IMR-90 (cell line): ENCODE measurements around the gene TEAD4. TPM values are rescaled to one million over a fixed set of nuclear protein-coding genes. Genes with fewer than 3 reads are reported as not detected.

Experiments
- ATAC-seq: fragments of 200-7000 bp; cut with Tn5 transposase; 2 replicates; pipeline ENCODE4 v1.9.1; 2020; ENCODE audit warnings: low read depth, mild to moderate bottlenecking, moderate library complexity
- BruUV-seq: library from RNA; stranded (reverse); fragments of 400-500 nt; replicated peaks from 2 replicates; lab custom pipeline; 2021; lab: Mats Ljungman, UMichigan
- CTCF ChIA-PET: fragments of 300-600 bp; formaldehyde crosslinking; extraction: SDS; loops from one replicate; lab custom pipeline; 2021; ENCODE audit warnings: antibody characterized with exemption; lab: Yijun Ruan, JAX
- POLR2A ChIA-PET: fragments of 300-600 bp; sonication (Branson Sonifier 250); formaldehyde crosslinking; loops from one replicate; lab custom pipeline; 2022; ENCODE audit warnings: antibody characterized with exemption; ENCODE audit not compliant: unreplicated experiment; lab: Charles Lee
- DNase-seq: peaks from one replicate; pipeline ENCODE4 v3.0.0; 2013
- H2AFZ ChIP-seq: replicated peaks from 2 replicates; pipeline ENCODE3; 2013; ENCODE audit warnings: low read length, mild to moderate bottlenecking; ENCODE audit not compliant: poor library complexity
- H2AK5ac ChIP-seq: 2 replicates; pipeline ENCODE4 v1.6.1; 2013; ENCODE audit warnings: low read depth, low read length, inconsistent platforms
- H2AK9ac ChIP-seq: replicated peaks from 2 replicates; pipeline ENCODE3; 2013; ENCODE audit warnings: mild to moderate bottlenecking, low read depth, low read length, moderate library complexity; ENCODE audit not compliant: poor library complexity
- H2BK120ac ChIP-seq: 2 replicates; pipeline ENCODE4 v1.6.1; 2013; ENCODE audit warnings: low read depth, low read length, inconsistent platforms
- H2BK15ac ChIP-seq: 3 replicates; pipeline ENCODE4 v1.6.1; 2013; ENCODE audit warnings: low read depth, low read length, inconsistent platforms
- H2BK20ac ChIP-seq: 2 replicates; pipeline ENCODE4 v1.6.1; 2013; ENCODE audit warnings: low read depth, mild to moderate bottlenecking, inconsistent platforms, low read length, moderate library complexity
- H2BK5ac ChIP-seq: 2 replicates; pipeline ENCODE4 v1.6.1; 2013; ENCODE audit warnings: mild to moderate bottlenecking, low read depth, low read length, inconsistent platforms; ENCODE audit not compliant: poor library complexity, severe bottlenecking
- H3K14ac ChIP-seq: replicated peaks from 2 replicates; pipeline ENCODE4 v1.6.1; 2013; ENCODE audit warnings: low read depth, low read length, inconsistent platforms
- H3K18ac ChIP-seq: 2 replicates; pipeline ENCODE4 v1.6.1; 2013; ENCODE audit warnings: low read depth, low read length, control low read depth
- H3K23ac ChIP-seq: 2 replicates; pipeline ENCODE4 v1.6.1; 2013; ENCODE audit warnings: low read depth, low read length, inconsistent platforms
- H3K27ac ChIP-seq: 2 replicates; pipeline ENCODE4 v1.5.1; 2013; ENCODE audit warnings: mild to moderate bottlenecking, control low read depth, low read length; ENCODE audit not compliant: insufficient read depth
- H3K27me3 ChIP-seq: 2 replicates; pipeline ENCODE4 v1.6.1; 2013; ENCODE audit warnings: low read length; ENCODE audit not compliant: control insufficient read depth, insufficient read depth
- H3K36me3 ChIP-seq: 2 replicates; pipeline ENCODE4 v1.6.1; 2013; ENCODE audit warnings: low read length, mixed read lengths; ENCODE audit not compliant: control insufficient read depth, insufficient read depth
- H3K4ac ChIP-seq: 2 replicates; pipeline ENCODE4 v1.6.1; 2013; ENCODE audit warnings: low read depth, low read length, inconsistent platforms
- H3K4me1 ChIP-seq: 2 replicates; pipeline ENCODE4 v1.6.1; 2013; ENCODE audit warnings: low read length, mixed read lengths; ENCODE audit not compliant: control insufficient read depth, insufficient read depth
- H3K4me2 ChIP-seq: 2 replicates; pipeline ENCODE4 v1.6.1; 2013; ENCODE audit warnings: low read depth, mild to moderate bottlenecking, control low read depth, low read length, moderate library complexity
- H3K4me3 ChIP-seq: 2 replicates; pipeline ENCODE4 v1.5.1; 2013; ENCODE audit warnings: low read depth, mild to moderate bottlenecking, control low read depth, low read length, moderate library complexity; ENCODE audit not compliant: insufficient read depth
- H3K56ac ChIP-seq: 2 replicates; pipeline ENCODE4 v1.6.1; 2013; ENCODE audit warnings: low read length, inconsistent platforms; ENCODE audit not compliant: insufficient read depth; ENCODE audit errors: extremely low read depth
- H3K79me1 ChIP-seq, 2 experiments: 2 replicates each; pipeline ENCODE4 v1.6.1; 2013; ENCODE audit warnings: low read length in 2 of 2, inconsistent platforms in 1 of 2, low read depth in 1 of 2
- H3K9ac ChIP-seq: 2 replicates; pipeline ENCODE4 v1.6.1; 2013; ENCODE audit warnings: low read depth, low read length, control low read depth
- H3K9me1 ChIP-seq: 2 replicates; pipeline ENCODE4 v1.6.1; 2013; ENCODE audit warnings: low read length, inconsistent platforms; ENCODE audit not compliant: insufficient read depth
- H3K9me3 ChIP-seq: 2 replicates; pipeline ENCODE4 v1.6.1; 2013; ENCODE audit warnings: low read length; ENCODE audit not compliant: control insufficient read depth, insufficient read depth
- H4K20me1 ChIP-seq: 2 replicates; pipeline ENCODE4 v1.6.1; 2013; ENCODE audit warnings: low read length, inconsistent platforms; ENCODE audit not compliant: insufficient read depth
- H4K5ac ChIP-seq: 2 replicates; pipeline ENCODE4 v1.6.1; 2013; ENCODE audit warnings: mild to moderate bottlenecking, low read depth, low read length, control low read depth
- H4K8ac ChIP-seq, 2 experiments: 2 replicates each; pipeline ENCODE4 v1.6.1; 2013; ENCODE audit warnings: low read depth in 2 of 2, low read length in 2 of 2, control low read depth in 1 of 2, inconsistent platforms in 1 of 2
- H4K91ac ChIP-seq: 2 replicates; pipeline ENCODE4 v1.6.1; 2013; ENCODE audit warnings: low read depth, low read length, inconsistent platforms; ENCODE audit not compliant: insufficient read depth
- BHLHE40 ChIP-seq: fragments of 150-350 bp; IDR thresholded peaks from 2 replicates; pipeline ENCODE4 v1.6.1; 2016; ENCODE audit warnings: mild to moderate bottlenecking, low read depth, low read length
- CEBPB ChIP-seq: IDR thresholded peaks from 2 replicates; pipeline ENCODE4 v1.6.1; 2012; ENCODE audit warnings: low read depth, low read length, improper control_type of control experiment
- CHD1 ChIP-seq: IDR thresholded peaks from 2 replicates; pipeline ENCODE4 v1.6.1; 2012; ENCODE audit warnings: low read depth, low read length, improper control_type of control experiment
- CTCF ChIP-seq: conservative IDR thresholded peaks from 2 replicates; pipeline ENCODE4 v1.5.1; 2012; ENCODE audit warnings: mild to moderate bottlenecking, low read depth, low read length, improper control_type of control experiment
- ELK1 ChIP-seq: fragments of 150-350 bp; IDR thresholded peaks from 2 replicates; pipeline ENCODE4 v1.6.1; 2016; ENCODE audit warnings: low read depth, mild to moderate bottlenecking, low read length, moderate library complexity, borderline replicate concordance
- FOS ChIP-seq: fragments of 150-350 bp; IDR thresholded peaks from 2 replicates; pipeline ENCODE4 v1.6.1; 2016; ENCODE audit warnings: low read depth, low read length
- MAFK ChIP-seq: IDR thresholded peaks from 2 replicates; pipeline ENCODE4 v1.6.1; 2012; ENCODE audit warnings: low read depth, low read length, improper control_type of control experiment
- MAZ ChIP-seq: IDR thresholded peaks from 2 replicates; pipeline ENCODE4 v1.6.1; 2012; ENCODE audit warnings: low read depth, mild to moderate bottlenecking, low read length, improper control_type of control experiment, moderate library complexity, borderline replicate concordance
- MXI1 ChIP-seq: IDR thresholded peaks from 2 replicates; pipeline ENCODE4 v1.6.1; 2012; ENCODE audit warnings: low read depth, mild to moderate bottlenecking, low read length, moderate library complexity, borderline replicate concordance
- NFE2L2 ChIP-seq: fragments of 150-350 bp; IDR thresholded peaks from 2 replicates; pipeline ENCODE4 v1.6.1; 2016; ENCODE audit warnings: low read depth, mild to moderate bottlenecking, low read length
- POLR2A ChIP-seq: IDR thresholded peaks from 2 replicates; pipeline ENCODE4 v1.6.1; 2012; ENCODE audit warnings: mild to moderate bottlenecking, low read depth, low read length
- RAD21 ChIP-seq: IDR thresholded peaks from 2 replicates; pipeline ENCODE4 v1.6.1; 2012; ENCODE audit warnings: low read length, improper control_type of control experiment
- RCOR1 ChIP-seq: IDR thresholded peaks from 2 replicates; pipeline ENCODE4 v1.6.1; 2012; ENCODE audit warnings: mild to moderate bottlenecking, low read length, improper control_type of control experiment; ENCODE audit not compliant: insufficient replicate concordance
- RFX5 ChIP-seq: IDR thresholded peaks from 2 replicates; pipeline ENCODE4 v1.8.0; 2012; ENCODE audit warnings: low read depth, mild to moderate bottlenecking, low read length, moderate library complexity
- SMC3 ChIP-seq: fragments of 150-350 bp; IDR thresholded peaks from 2 replicates; pipeline ENCODE4 v1.6.1; 2016; ENCODE audit warnings: low read depth, mild to moderate bottlenecking, antibody characterized with exemption, low read length, moderate library complexity
- USF2 ChIP-seq: fragments of 150-350 bp; IDR thresholded peaks from 2 replicates; pipeline ENCODE4 v1.6.1; 2017; ENCODE audit warnings: mild to moderate bottlenecking, antibody characterized with exemption, low read length, low read depth
- WGBS, 2 experiments: methylation state at CpG; one replicate each; pipeline versions ENCODE4 v1.1.5 to v1.1.7; 2013; ENCODE audit warnings: missing lambda C conversion rate in 2 of 2; ENCODE audit not compliant: insufficient read length in 1 of 2; ENCODE audit errors: extremely low coverage in 2 of 2; 5-methylcytosine and 5-hydroxymethylcytosine counted together
- dilution Hi-C: fragments of 300-500 bp; cut with HindIII; formaldehyde crosslinking; loops from one replicate; pipeline ENCODE4 v1.14.3; 2018; ENCODE audit warnings: low sequenced_read_pairs; ENCODE audit not compliant: unreplicated experiment
- in situ Hi-C: fragments of 300-500 bp; cut with MboI; formaldehyde crosslinking; loops from 3 replicates; pipeline ENCODE4 v1.14.3; 2019; ENCODE audit warnings: low sequenced_read_pairs, inconsistent platforms, mixed read lengths
- intact Hi-C: fragments of 100-400 bp; cut with micrococcal nuclease; formaldehyde crosslinking; loops from 2 replicates; pipeline ENCODE4 v1.10.0; 2022
- polyA plus RNA-seq, 3 experiments: library from polyadenylated mRNA; depleted of rRNA; stranded (reverse); fragments of >200 nt; gene quantifications; 2 replicates each; pipeline ENCODE4 v1.2.3, GENCODE V29; 2012; ENCODE audit warnings: low replicate concordance in 1 of 3
- total RNA-seq: library from RNA; depleted of rRNA; stranded (reverse); fragments of >200 nt; gene quantifications from 2 replicates; pipeline ENCODE4 v1.2.3, GENCODE V29; 2012

TEAD4 gene
- total and polyA plus RNA-seq, 2 of the 4 experiments (the other 2 are of a cell fraction) = 8.8 to 24.9 TPM

GRCh38 chr12:3049611-3050249 is 90.5 kb downstream of the TEAD4 start:
- dilution Hi-C loops (no loop called here), in situ Hi-C loops (no loop called here), intact Hi-C loops (no loop called here)
- BruUV-seq = no TSS peak
- Histone ChIP-seq H3K36me3 (no peaks in the 10 kb centered on the region), H2BK120ac (no peak overlapping the region), H3K4me3 (no peak overlapping the region), H3K27me3 (peaks cover 13% of the 10 kb centered on the region; the same call in 1 of the 2 replicates), H3K4me2 (no peak overlapping the region), H2BK20ac (no peak overlapping the region), H4K8ac (no peak overlapping the region), H3K79me1 (no peaks in the 10 kb centered on the region), H3K14ac (no peak overlapping the region), H3K27ac (no peak overlapping the region), H3K4me1 (no peaks in the 10 kb centered on the region), H2BK5ac (no peak overlapping the region), H3K18ac (no peak overlapping the region), H2AK9ac (no peak overlapping the region), H2AK5ac (no peak overlapping the region), H3K4ac (no peak overlapping the region), H3K9me3 (no peaks in the 10 kb centered on the region), H4K5ac (no peak overlapping the region), H3K56ac (no peak overlapping the region), H4K20me1 (0 out of 2 replicates have a peak, but pooled peaks cover 6% of the 10 kb centered on the region), H4K91ac (no peak overlapping the region), H3K9ac (no peak overlapping the region), H2AFZ (no peak overlapping the region), H3K9me1 (peaks cover 5% of the 10 kb centered on the region), H2BK15ac (no peak overlapping the region), H3K23ac (no peak overlapping the region)
- DNase-seq (no peak), ATAC-seq (peak; percentile 12; the same call in 1 of the 2 replicates)
- 100% methylated on average over 1 of the region's 11 CpGs; no CpG with 5 or more reads in 1 of the 2 experiments for WGBS, 2 experiments
- ChIA-PET CTCF (no interaction called here), POLR2A (interaction anchor here (0.5 kb wide), 1 partner anchor 163 kb away, joined by 10 read pairs; no protein-coding TSS in a partner anchor)
- no peak for TF ChIP-seq MXI1
- no peak for TF ChIP-seq CHD1
- no peak for TF ChIP-seq USF2
- TF ChIP-seq SMC3 = no peak
- TF ChIP-seq BHLHE40 = no peak
- no peak for TF ChIP-seq MAFK
- no peak for TF ChIP-seq CTCF
- TF ChIP-seq RCOR1 = no peak
- TF ChIP-seq NFE2L2 = no peak
- TF ChIP-seq RAD21 = no peak
- no peak for TF ChIP-seq CEBPB
- no peak for TF ChIP-seq POLR2A
- TF ChIP-seq MAZ = no peak
- no peak for TF ChIP-seq ELK1
- no peak for TF ChIP-seq FOS
- no peak for TF ChIP-seq RFX5
